ENCODE results near the gene CCT5.

Gene CCT5

GRCh38 chr5:10277773-10278630 lies 27.9 kb downstream of the CCT5 start:
- no peak for DNase-seq (ENCODE audit: low read depth in 2 of 2)

GRCh38 chr5:10278658-10279279 lies 28.7 kb downstream of the CCT5 start:
- DNase-seq (ENCODE audit: low read depth in 2 of 2) = no peak

- no peak for DNase-seq (ENCODE audit: low read depth in 2 of 2)
Observed at GRCh38 chr5:10279328-10279727, 29.2 kb downstream of the CCT5 start.

GRCh38 chr5:10279925-10280720 lies 30.0 kb downstream of the CCT5 start:
- DNase-seq (ENCODE audit: low read depth in 2 of 2) = no peak

GRCh38 chr5:10283927-10284635 lies 34.0 kb downstream of the CCT5 start:
- DNase-seq (ENCODE audit: low read depth in 2 of 2) = peak; percentile 40 to 49

GRCh38 chr5:10285362-10285761 lies 35.3 kb downstream of the CCT5 start:
- peak in 1 of 2 experiments; percentile 13 for DNase-seq (ENCODE audit: low read depth in 2 of 2)

GRCh38 chr5:10286162-10286861 lies 36.2 kb downstream of the CCT5 start:
- DNase-seq (ENCODE audit: low read depth in 2 of 2) = no peak

GRCh38 chr5:10286862-10287227 lies 36.8 kb downstream of the CCT5 start:
- no peak for DNase-seq (ENCODE audit: low read depth in 2 of 2)

- DNase-seq (ENCODE audit: low read depth in 2 of 2) = no peak
Observed at GRCh38 chr5:10288592-10289219, 38.6 kb downstream of the CCT5 start.

- no peak for DNase-seq (ENCODE audit: low read depth in 2 of 2)
Observed at GRCh38 chr5:10289353-10289752, 39.3 kb downstream of the CCT5 start.

GRCh38 chr5:10289991-10290390 lies 39.9 kb downstream of the CCT5 start:
- DNase-seq (ENCODE audit: low read depth in 2 of 2) = no peak

GRCh38 chr5:10290438-10290837 lies 40.4 kb downstream of the CCT5 start:
- no peak for DNase-seq (ENCODE audit: low read depth in 2 of 2)

GRCh38 chr5:10291692-10292339 lies 41.7 kb downstream of the CCT5 start:
- no peak for DNase-seq (ENCODE audit: low read depth in 2 of 2)

GRCh38 chr5:10293907-10294662 lies 44.0 kb downstream of the CCT5 start:
- no peak for DNase-seq (ENCODE audit: low read depth in 2 of 2)

- DNase-seq (ENCODE audit: low read depth in 2 of 2) = no peak
Observed at GRCh38 chr5:10295619-10296326, 45.7 kb downstream of the CCT5 start.

GRCh38 chr5:10297646-10298204 lies 47.6 kb downstream of the CCT5 start:
- DNase-seq (ENCODE audit: low read depth in 2 of 2) = no peak

GRCh38 chr5:10300246-10300645 lies 50.2 kb downstream of the CCT5 start:
- DNase-seq (ENCODE audit: low read depth in 2 of 2) = no peak

GRCh38 chr5:10301266-10301665 lies 51.2 kb downstream of the CCT5 start:
- DNase-seq (ENCODE audit: low read depth in 2 of 2) = no peak
